OCI-LY1 (cell line): ENCODE measurements around the gene PRR13.

Experiments used
- H2AFZ ChIP-seq: fragments of 200-600 bp; sonication (generic), shearing (Covaris generic); 2 replicates; pipeline ENCODE4 v1.6.0; 2014; ENCODE audit warnings: antibody characterized with exemption, mild to moderate bottlenecking, low read length
- H3F3A ChIP-seq: fragments of 200-600 bp; sonication (generic), shearing (Covaris generic); 2 replicates; pipeline ENCODE4 v1.6.0; 2014; ENCODE audit warnings: mild to moderate bottlenecking, antibody characterized with exemption, low read length, moderate library complexity; ENCODE audit not compliant: insufficient read depth
- H3K27ac ChIP-seq: fragments of 200-600 bp; sonication (generic); 2 replicates; pipeline ENCODE4 v1.5.1; 2014; ENCODE audit warnings: low read length, mixed run types, mild to moderate bottlenecking, low read depth; ENCODE audit not compliant: poor library complexity, severe bottlenecking
- H3K27me3 ChIP-seq: fragments of 200-600 bp; sonication (generic); 2 replicates; pipeline ENCODE4 v1.6.0; 2014; ENCODE audit warnings: antibody characterized with exemption, mild to moderate bottlenecking, low read length, moderate library complexity; ENCODE audit not compliant: insufficient read depth
- H3K36me3 ChIP-seq: fragments of 200-600 bp; sonication (generic); 2 replicates; pipeline ENCODE4 v1.6.1; 2014; ENCODE audit warnings: mild to moderate bottlenecking, antibody characterized with exemption, low read length, moderate library complexity, mixed read lengths; ENCODE audit not compliant: insufficient read depth
- H3K4me1 ChIP-seq: fragments of 200-600 bp; sonication (generic); 2 replicates; pipeline ENCODE4 v1.5.1; 2014; ENCODE audit warnings: mild to moderate bottlenecking, low read length, moderate library complexity; ENCODE audit not compliant: insufficient read depth, severe bottlenecking
- H3K4me2 ChIP-seq: fragments of 200-600 bp; sonication (generic), shearing (Covaris generic); 2 replicates; pipeline ENCODE4 v1.6.1; 2014; ENCODE audit warnings: low read length
- H3K4me3 ChIP-seq: fragments of 200-600 bp; sonication (generic); 2 replicates; pipeline ENCODE4 v1.5.1; 2014; ENCODE audit warnings: low read length, low read depth, mild to moderate bottlenecking, mixed read lengths; ENCODE audit not compliant: poor library complexity, severe bottlenecking
- H3K79me2 ChIP-seq: fragments of 200-600 bp; shearing (Covaris generic); 2 replicates; pipeline ENCODE4 v1.6.1; 2016; ENCODE audit warnings: mixed run types, low read length, mixed read lengths; ENCODE audit not compliant: insufficient read depth
- H3K9ac ChIP-seq: fragments of 200-600 bp; sonication (generic), shearing (Covaris generic); 2 replicates; pipeline ENCODE4 v1.6.1; 2014; ENCODE audit warnings: mild to moderate bottlenecking, low read length, mixed read lengths
- H3K9me2 ChIP-seq: fragments of 200-600 bp; sonication (generic), shearing (Covaris generic); 2 replicates; pipeline ENCODE4 v1.6.1; 2014; ENCODE audit warnings: low read depth, mild to moderate bottlenecking, low read length, mixed read lengths
- H3K9me3 ChIP-seq: fragments of 200-600 bp; shearing (Covaris generic); 2 replicates; pipeline ENCODE4 v1.6.1; 2014; ENCODE audit warnings: low read length, mixed read lengths
- H4K20me1 ChIP-seq: fragments of 200-600 bp; sonication (generic), shearing (Covaris generic); 2 replicates; pipeline ENCODE4 v1.6.0; 2016; ENCODE audit warnings: mild to moderate bottlenecking, low read length; ENCODE audit not compliant: insufficient read depth
- EZH2 ChIP-seq: fragments of 200-600 bp; sonication (generic), shearing (Covaris generic); IDR thresholded peaks from 2 replicates; pipeline ENCODE4 v1.8.0; 2017; ENCODE audit warnings: borderline replicate concordance, mixed run types, mild to moderate bottlenecking, antibody characterized with exemption, low read length, moderate library complexity, mixed read lengths
- TF ChIP-seq, protein P1 (sequence below): fragments of 200-600 bp; sonication (generic), shearing (Covaris generic); IDR thresholded peaks from 2 replicates; pipeline ENCODE4 v1.5.1; 2017; ENCODE audit warnings: mild to moderate bottlenecking, antibody characterized with exemption, low read length, moderate library complexity, mixed read lengths

Gene PRR13

DNA sequence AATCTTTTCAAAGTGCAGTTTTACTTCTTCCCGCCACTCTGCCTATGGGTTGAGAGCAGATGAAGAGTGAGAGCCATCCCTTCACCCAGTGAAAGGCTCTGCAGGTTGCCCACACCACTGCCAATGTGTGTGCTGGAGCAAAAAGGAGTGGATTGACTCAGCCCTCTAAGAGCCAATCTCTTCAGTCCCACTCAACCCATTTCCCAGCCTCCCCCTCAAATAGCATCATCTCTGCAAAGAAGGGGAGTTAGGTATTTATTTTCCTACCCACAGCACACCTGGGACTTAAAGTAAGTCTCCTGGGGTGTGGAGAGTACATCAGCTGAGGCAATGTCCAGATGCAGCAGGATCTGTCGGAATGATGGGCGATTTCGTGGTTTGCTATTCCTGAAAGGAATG, 42.4 kb downstream of the PRR13 start:
- Histone ChIP-seq H2AFZ (no peak overlapping the region), H3F3A (peaks cover 7% of the 10 kb centered on the region; the same call in 1 of the 2 replicates), H3K4me1 (no peaks in the 10 kb centered on the region), H3K9ac (no peak overlapping the region), H3K36me3 (peaks cover 72% of the 10 kb centered on the region), H3K79me2 (no peaks in the 10 kb centered on the region), H3K27ac (no peak overlapping the region), H3K9me2 (no peaks in the 10 kb centered on the region), H4K20me1 (no peaks in the 10 kb centered on the region), H3K4me3 (no peak overlapping the region), H3K27me3 (no peaks in the 10 kb centered on the region), H3K4me2 (no peak overlapping the region), H3K9me3 (no peaks in the 10 kb centered on the region)
- TF ChIP-seq, protein P1, sequence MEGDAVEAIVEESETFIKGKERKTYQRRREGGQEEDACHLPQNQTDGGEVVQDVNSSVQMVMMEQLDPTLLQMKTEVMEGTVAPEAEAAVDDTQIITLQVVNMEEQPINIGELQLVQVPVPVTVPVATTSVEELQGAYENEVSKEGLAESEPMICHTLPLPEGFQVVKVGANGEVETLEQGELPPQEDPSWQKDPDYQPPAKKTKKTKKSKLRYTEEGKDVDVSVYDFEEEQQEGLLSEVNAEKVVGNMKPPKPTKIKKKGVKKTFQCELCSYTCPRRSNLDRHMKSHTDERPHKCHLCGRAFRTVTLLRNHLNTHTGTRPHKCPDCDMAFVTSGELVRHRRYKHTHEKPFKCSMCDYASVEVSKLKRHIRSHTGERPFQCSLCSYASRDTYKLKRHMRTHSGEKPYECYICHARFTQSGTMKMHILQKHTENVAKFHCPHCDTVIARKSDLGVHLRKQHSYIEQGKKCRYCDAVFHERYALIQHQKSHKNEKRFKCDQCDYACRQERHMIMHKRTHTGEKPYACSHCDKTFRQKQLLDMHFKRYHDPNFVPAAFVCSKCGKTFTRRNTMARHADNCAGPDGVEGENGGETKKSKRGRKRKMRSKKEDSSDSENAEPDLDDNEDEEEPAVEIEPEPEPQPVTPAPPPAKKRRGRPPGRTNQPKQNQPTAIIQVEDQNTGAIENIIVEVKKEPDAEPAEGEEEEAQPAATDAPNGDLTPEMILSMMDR, result no peak
- TF ChIP-seq EZH2, result no peak

DNA sequence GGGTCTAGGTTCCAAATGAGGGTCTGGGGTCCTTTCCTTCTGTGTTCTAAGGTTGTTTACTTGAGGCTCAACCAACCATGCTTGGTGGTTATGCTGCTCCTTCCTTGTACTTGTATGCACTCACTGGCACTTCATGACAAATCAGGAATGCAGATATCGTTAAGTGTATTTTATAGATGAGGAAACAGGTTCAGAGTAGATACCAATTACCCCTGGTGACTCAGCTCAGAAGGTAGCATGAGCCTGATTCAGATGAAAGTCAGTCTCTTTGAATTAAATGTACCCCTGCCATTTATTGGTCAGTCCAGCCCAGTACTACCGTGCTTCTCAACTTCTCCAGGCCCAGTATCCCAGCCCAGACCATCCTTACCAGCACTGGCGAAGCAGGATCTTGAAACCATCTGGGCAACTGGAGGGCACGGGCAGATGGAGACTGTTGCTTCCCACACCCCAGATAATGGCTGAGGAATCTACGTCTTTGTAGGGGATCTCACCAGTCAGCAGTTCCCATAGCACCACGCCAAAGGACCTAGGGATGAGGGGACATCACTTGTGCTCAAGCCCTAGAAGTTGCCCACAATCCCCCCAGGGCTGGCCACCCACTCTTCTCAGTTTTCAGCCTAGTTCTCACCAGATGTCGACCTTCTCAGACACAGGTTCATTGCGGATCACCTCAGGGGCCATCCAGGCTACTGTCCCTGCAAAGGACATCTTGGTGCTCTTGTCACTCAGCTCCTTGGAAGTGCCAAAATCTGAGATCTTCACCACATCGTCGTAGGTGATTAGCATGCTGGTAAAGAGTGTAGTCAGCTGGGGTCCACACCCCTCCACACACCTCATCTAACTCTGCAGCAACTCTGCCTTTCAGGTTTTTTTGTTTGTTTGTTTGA, 43.4 kb downstream of the PRR13 start:
- Histone ChIP-seq H3K27me3 (no peaks in the 10 kb centered on the region), H3K4me1 (no peaks in the 10 kb centered on the region), H3K9ac (no peak overlapping the region), H3K36me3 (peaks cover 62% of the 10 kb centered on the region), H2AFZ (no peak overlapping the region), H3F3A (peaks cover 7% of the 10 kb centered on the region; the same call in 1 of the 2 replicates), H3K4me2 (no peak overlapping the region), H4K20me1 (no peaks in the 10 kb centered on the region), H3K9me3 (no peaks in the 10 kb centered on the region), H3K79me2 (no peaks in the 10 kb centered on the region), H3K4me3 (no peak overlapping the region), H3K9me2 (no peaks in the 10 kb centered on the region), H3K27ac (no peak overlapping the region)
- TF ChIP-seq, protein P1, result no peak
- no peak for TF ChIP-seq EZH2

DNA sequence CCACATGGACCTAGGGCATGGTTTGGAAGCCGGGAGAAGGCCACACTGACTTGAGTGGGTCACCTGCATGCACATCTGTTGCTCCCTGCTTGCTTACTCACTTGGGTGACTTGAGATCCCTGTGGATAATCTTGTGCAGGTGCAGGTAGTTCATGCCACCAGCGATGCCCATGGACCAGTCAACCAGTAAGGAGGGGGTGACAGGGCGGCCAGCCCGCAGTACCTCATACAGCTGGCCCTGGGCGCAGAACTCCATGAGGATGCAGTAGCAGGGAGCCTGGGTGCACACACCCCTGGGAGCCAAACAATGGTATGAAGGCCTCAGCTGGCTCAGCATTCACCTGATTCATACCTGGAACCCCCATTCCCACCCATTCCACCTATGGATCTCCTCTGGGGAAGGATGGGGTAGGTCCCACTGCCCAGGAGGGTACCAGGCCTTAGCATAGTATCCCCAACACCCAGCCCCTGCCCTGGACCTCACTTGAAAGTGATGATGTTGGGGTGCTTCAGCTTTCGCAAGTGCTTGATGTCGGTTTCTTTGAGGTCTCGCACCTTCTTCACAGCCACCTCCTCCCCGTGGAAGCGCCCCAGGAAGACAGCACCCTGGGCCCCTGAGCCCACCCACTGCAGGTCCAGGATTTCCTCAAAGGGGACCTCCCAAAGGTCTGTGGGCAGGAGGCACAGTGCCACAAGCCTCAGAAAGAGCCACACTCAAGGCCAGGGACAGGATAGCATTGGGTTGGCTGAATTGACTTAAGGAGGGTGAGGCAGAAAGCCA, 44.6 kb downstream of the PRR13 start:
- Histone ChIP-seq H3K9ac (no peak overlapping the region), H3K4me1 (no peaks in the 10 kb centered on the region), H3K4me3 (no peak overlapping the region), H3F3A (peaks cover 7% of the 10 kb centered on the region; the same call in 1 of the 2 replicates), H4K20me1 (no peaks in the 10 kb centered on the region), H3K79me2 (no peaks in the 10 kb centered on the region), H2AFZ (no peak overlapping the region), H3K4me2 (no peak overlapping the region), H3K27me3 (no peaks in the 10 kb centered on the region; the same call in 1 of the 2 replicates), H3K9me2 (no peaks in the 10 kb centered on the region), H3K36me3 (peaks cover 51% of the 10 kb centered on the region), H3K9me3 (no peaks in the 10 kb centered on the region), H3K27ac (no peak overlapping the region)
- no peak for TF ChIP-seq EZH2
- TF ChIP-seq, protein P1, result no peak
